Natural killer cell (primary cell): ENCODE measurements around the gene STAT5B. TPM values are rescaled to one million over a fixed set of nuclear protein-coding genes. Genes with fewer than 3 reads are reported as not detected.

Experiments used
- ATAC-seq, 3 donors: fragments of 150-1000 bp in 2 of 3; fragments of 200-7000 bp in 1 of 3; cut with Tn5 transposase; 1 replicate in 1 of 3; 2 replicates in 2 of 3; pipeline ENCODE4 v1.10.0; 2021; ENCODE audit warnings: mild to moderate bottlenecking in 2 of 3, moderate library complexity in 2 of 3
- DNase-seq, 2 donors: peaks; one replicate each; pipeline versions ENCODE4 v3.0.0 to v3.0.0-alpha.2; 2013 to 2021; ENCODE audit warnings: mixed read lengths in 1 of 2
- H3K27ac ChIP-seq: one replicate; pipeline ENCODE4 v1.5.1; 2013; ENCODE audit warnings: mild to moderate bottlenecking, low read length
- H3K27me3 ChIP-seq: one replicate; pipeline ENCODE4 v1.6.1; 2013; ENCODE audit warnings: low read length; ENCODE audit not compliant: control insufficient read depth, insufficient read depth
- H3K36me3 ChIP-seq: one replicate; pipeline ENCODE4 v1.6.1; 2013; ENCODE audit warnings: low read length; ENCODE audit not compliant: control insufficient read depth, insufficient read depth
- H3K4me1 ChIP-seq: one replicate; pipeline ENCODE4 v1.6.1; 2013; ENCODE audit warnings: low read length; ENCODE audit not compliant: control insufficient read depth, insufficient read depth
- H3K4me3 ChIP-seq: one replicate; pipeline ENCODE4 v1.5.1; 2013; ENCODE audit warnings: low read length
- H3K9me3 ChIP-seq: one replicate; pipeline ENCODE4 v1.6.1; 2013; ENCODE audit warnings: low read length; ENCODE audit not compliant: control insufficient read depth, insufficient read depth
- H3K27ac Mint-ChIP-seq, 2 donors: one replicate each; pipeline ENCODE4 v1.8.0; 2022; ENCODE audit warnings: mild to moderate bottlenecking in 2 of 2, mixed read lengths in 2 of 2, moderate library complexity in 1 of 2
- H3K27me3 Mint-ChIP-seq, 2 donors: one replicate each; pipeline ENCODE4 v1.8.0; 2022; ENCODE audit warnings: low read depth in 2 of 2, mixed read lengths in 2 of 2
- H3K36me3 Mint-ChIP-seq: one replicate; pipeline ENCODE4 v1.8.0; 2022; ENCODE audit warnings: mixed read lengths
- H3K4me1 Mint-ChIP-seq, 2 donors: one replicate each; pipeline ENCODE4 v1.8.0; 2022; ENCODE audit warnings: mixed read lengths in 2 of 2
- H3K4me3 Mint-ChIP-seq: one replicate; pipeline ENCODE4 v1.8.0; 2022; ENCODE audit warnings: mild to moderate bottlenecking, moderate library complexity, mixed read lengths
- H3K9me3 Mint-ChIP-seq, 2 donors: one replicate each; pipeline ENCODE4 v1.8.0; 2022; ENCODE audit warnings: mixed read lengths in 2 of 2
- CTCF ChIP-seq: fragments of 200-600 bp; IDR thresholded peaks from one replicate; pipeline ENCODE4 v1.8.0; 2022; ENCODE audit warnings: antibody characterized with exemption
- WGBS: methylation state at CpG from one replicate; pipeline ENCODE4 v1.1.7; 2013; ENCODE audit warnings: missing lambda C conversion rate; ENCODE audit not compliant: insufficient coverage; 5-methylcytosine and 5-hydroxymethylcytosine counted together
- intact Hi-C: fragments of 100-400 bp; cut with micrococcal nuclease; formaldehyde crosslinking; loops from one replicate; pipeline ENCODE4 v1.14.2; 2022
- total RNA-seq, 4 donors: library from RNA; stranded (reverse); fragments of 120-200 nt in 1 of 4; gene quantifications; one replicate each; pipeline versions ENCODE4 v1.2.3 to v1.2.4, GENCODE V29; 2013 to 2022

Gene STAT5B
- total RNA-seq, 3 donors from 2014 or later (not counting 1 experiment from before 2014, with no cell fraction given): 79.9 to 112 (median 103) TPM

DNA sequence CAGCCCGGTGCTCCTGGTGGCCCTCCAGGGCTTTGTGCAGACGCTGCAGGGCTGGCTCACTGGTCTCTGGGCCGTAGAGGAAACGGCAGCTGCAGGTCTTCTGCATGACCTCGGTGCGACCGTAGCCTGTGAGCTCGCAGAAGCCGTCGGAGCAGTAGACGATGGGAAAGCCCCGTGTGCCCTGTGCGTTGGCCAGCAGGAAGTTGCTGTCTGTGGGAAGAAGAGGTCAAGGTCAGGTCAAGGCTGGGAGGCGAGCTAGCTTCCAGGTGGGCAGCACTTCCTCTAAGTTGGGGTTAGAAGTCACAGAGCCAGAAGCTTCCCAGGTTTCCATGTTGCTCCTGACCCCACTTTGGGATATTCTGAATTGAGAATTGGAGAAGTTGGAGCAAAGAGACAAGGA is 97.4 kb downstream of the STAT5B start:
- H3K4me1 ChIP-seq: peaks cover 37% of the 10 kb centered on the region
- no peaks in the 10 kb centered on the region for H3K36me3 ChIP-seq
- peaks cover 0 to 22% of the 10 kb centered on the region in 2 donors for H3K27me3 Mint-ChIP-seq
- H3K27ac Mint-ChIP-seq: no peak overlapping the region
- H3K27me3 ChIP-seq: peaks cover 12% of the 10 kb centered on the region
- H3K4me3 Mint-ChIP-seq: peak overlapping the region; percentile 32
- no peaks in the 10 kb centered on the region for H3K36me3 Mint-ChIP-seq
- no peak overlapping the region for H3K4me3 ChIP-seq
- no peak for TF ChIP-seq CTCF
- H3K9me3 Mint-ChIP-seq: no peaks in the 10 kb centered on the region
- H3K4me1 Mint-ChIP-seq: peaks cover 20 to 29% of the 10 kb centered on the region in 2 donors
- intact Hi-C loops: no loop called here
- no peaks in the 10 kb centered on the region for H3K9me3 ChIP-seq
- DNase-seq (peak in 1 of 2 donors; percentile 60), ATAC-seq (peak in 2 of 3 donors; percentile 7 to 25)
- WGBS: 13% methylated on average over 14 of the region's 14 CpGs
- H3K27ac ChIP-seq: no peak overlapping the region

DNA sequence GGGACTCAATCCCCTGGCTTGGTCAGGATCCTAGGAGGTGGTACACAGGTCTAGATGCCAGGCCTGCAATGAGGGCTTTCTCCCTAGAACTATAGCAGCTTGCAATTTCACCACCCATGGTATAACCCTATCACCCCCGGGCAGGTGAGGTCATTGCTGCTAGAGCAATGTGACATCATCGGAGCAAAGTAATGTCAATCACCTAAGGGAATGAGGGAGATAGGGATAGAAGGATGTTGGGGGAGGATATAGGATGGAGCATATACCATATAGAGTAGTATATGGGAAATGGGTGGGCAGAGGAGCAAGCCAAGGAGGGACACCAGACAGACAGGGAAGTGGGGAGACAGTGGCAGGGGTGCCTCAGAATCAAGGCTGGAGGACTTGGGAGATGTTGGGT is 98.5 kb downstream of the STAT5B start:
- no peak for TF ChIP-seq CTCF
- peaks cover 0 to 16% of the 10 kb centered on the region in 2 donors for H3K27me3 Mint-ChIP-seq
- Histone ChIP-seq H3K9me3 (no peaks in the 10 kb centered on the region), H3K4me3 (no peak overlapping the region), H3K27me3 (peaks cover 12% of the 10 kb centered on the region), H3K27ac (no peak overlapping the region), H3K36me3 (no peaks in the 10 kb centered on the region), H3K4me1 (peaks cover 27% of the 10 kb centered on the region)
- no peak overlapping the region for H3K4me3 Mint-ChIP-seq
- H3K27ac Mint-ChIP-seq: no peak overlapping the region
- H3K9me3 Mint-ChIP-seq: no peaks in the 10 kb centered on the region
- DNase-seq (no peak), ATAC-seq (no peak)
- no peaks in the 10 kb centered on the region for H3K36me3 Mint-ChIP-seq
- intact Hi-C loops: no loop called here
- WGBS: 96% methylated on average over 2 of the region's 2 CpGs
- peaks cover 9 to 17% of the 10 kb centered on the region in 2 donors for H3K4me1 Mint-ChIP-seq

- 62% methylated on average over 14 of the region's 14 CpGs for WGBS
- no peaks in the 10 kb centered on the region for H3K36me3 ChIP-seq
- H3K9me3 ChIP-seq: no peaks in the 10 kb centered on the region
- H3K27me3 Mint-ChIP-seq: peaks cover 0 to 12% of the 10 kb centered on the region in 2 donors
- no peak overlapping the region for H3K27ac Mint-ChIP-seq
- H3K27ac ChIP-seq: no peak overlapping the region
- H3K4me1 Mint-ChIP-seq: peaks cover 5 to 9% of the 10 kb centered on the region in 2 donors
- no peak for TF ChIP-seq CTCF
- no peaks in the 10 kb centered on the region for H3K36me3 Mint-ChIP-seq
- H3K4me3 Mint-ChIP-seq: no peak overlapping the region
- DNase-seq: no peak
- intact Hi-C loops: no loop called here
- ATAC-seq: no peak
- no peak overlapping the region for H3K4me3 ChIP-seq
- H3K4me1 ChIP-seq: peaks cover 11% of the 10 kb centered on the region
- H3K9me3 Mint-ChIP-seq: no peaks in the 10 kb centered on the region
- H3K27me3 ChIP-seq: no peaks in the 10 kb centered on the region
Observed at GRCh38 chr17:42174126-42174783, 101.9 kb downstream of the STAT5B start.

- H3K36me3 Mint-ChIP-seq: no peaks in the 10 kb centered on the region
- Histone ChIP-seq H3K27ac (no peak overlapping the region), H3K27me3 (no peaks in the 10 kb centered on the region), H3K4me3 (no peak overlapping the region), H3K9me3 (no peaks in the 10 kb centered on the region), H3K4me1 (no peaks in the 10 kb centered on the region), H3K36me3 (no peaks in the 10 kb centered on the region)
- no peak overlapping the region for H3K4me3 Mint-ChIP-seq
- H3K9me3 Mint-ChIP-seq: no peaks in the 10 kb centered on the region
- intact Hi-C loops: no loop called here
- TF ChIP-seq CTCF: no peak
- ATAC-seq (no peak), DNase-seq (no peak)
- H3K4me1 Mint-ChIP-seq: no peaks in the 10 kb centered on the region
- WGBS: 90% methylated on average over 11 of the region's 11 CpGs
- H3K27me3 Mint-ChIP-seq: peaks cover 0 to 8% of the 10 kb centered on the region in 2 donors
- no peak overlapping the region for H3K27ac Mint-ChIP-seq
Observed at GRCh38 chr17:42171831-42172230, 104.4 kb downstream of the STAT5B start.
